Uterus (tissue), 4 donors: ENCODE measurements around the gene ENKD1. TPM values are rescaled to one million over a fixed set of nuclear protein-coding genes. Genes with fewer than 3 reads are reported as not detected.

Source experiments
- DNase-seq, 2 donors: peaks; one replicate each; pipeline ENCODE4 v3.0.0-alpha.2; 2019 to 2020
- H3K27ac ChIP-seq, 2 donors: fragments of 200-600 bp; sonication (generic); 1 replicate in 1 of 2; 2 replicates in 1 of 2; pipeline ENCODE4 v1.5.1; 2016 to 2018
- H3K27me3 ChIP-seq, 2 donors: fragments of 200-600 bp; sonication (generic); one replicate each; pipeline ENCODE4 v1.5.1; 2018 to 2019; ENCODE audit warnings: control low read depth in 1 of 2
- H3K36me3 ChIP-seq, 2 donors: fragments of 200-600 bp; sonication (generic); one replicate each; pipeline ENCODE4 v1.5.1; 2019; ENCODE audit warnings: control low read depth in 1 of 2
- H3K4me1 ChIP-seq, 2 donors: fragments of 200-600 bp; sonication (generic); one replicate each; pipeline ENCODE4 v1.5.1; 2018 to 2019; ENCODE audit warnings: control low read depth in 1 of 2
- H3K4me3 ChIP-seq, 2 donors: fragments of 200-600 bp; sonication (generic); 1 replicate in 1 of 2; 2 replicates in 1 of 2; pipeline ENCODE4 v1.5.1; 2018 to 2019; ENCODE audit warnings: mild to moderate bottlenecking in 1 of 2
- H3K9me3 ChIP-seq, 2 donors: fragments of 200-600 bp; sonication (generic); one replicate each; pipeline ENCODE4 v1.5.1; 2019; ENCODE audit warnings: control low read depth in 1 of 2
- CTCF ChIP-seq, 4 experiments: fragments of 200-600 bp in 2 of 4; fragments of 450-650 bp in 2 of 4; sonication (generic) in 2 of 4; IDR thresholded peaks; one replicate each; pipeline ENCODE4 v1.5.1; 2016 to 2019; ENCODE audit warnings: antibody characterized with exemption in 4 of 4, mild to moderate bottlenecking in 2 of 4, moderate library complexity in 1 of 4
- POLR2A ChIP-seq, 2 donors: fragments of 450-650 bp; IDR thresholded peaks; one replicate each; pipeline ENCODE4 v1.6.1; 2016; ENCODE audit warnings: antibody characterized with exemption in 2 of 2, mild to moderate bottlenecking in 1 of 2, moderate library complexity in 1 of 2
- intact Hi-C: fragments of 100-400 bp; cut with DNase I; formaldehyde crosslinking; loops from one replicate; pipeline ENCODE4 v1.15.1; 2023; ENCODE audit warnings: low total_unique reads
- total RNA-seq, 4 donors: library from RNA; depleted of rRNA in 3 of 4; stranded (reverse); fragments of >200 nt in 3 of 4; gene quantifications; one replicate each; pipeline versions ENCODE4 v1.1.0 to v1.2.4, GENCODE V29; 2014 to 2023
- donor health status: DM: yes; HTN: yes; CAD: no.

ENKD1 gene
- total RNA-seq, 4 donors from 2014 or later = 4.1 to 22.4 (median 13.7) TPM

- no peaks in the 10 kb centered on the region for H3K36me3 ChIP-seq
- no peaks in the 10 kb centered on the region for H3K9me3 ChIP-seq
- no peak for TF ChIP-seq POLR2A (IDR thresholded peaks at IDR 0.05)
- TF ChIP-seq CTCF (IDR thresholded peaks at IDR 0.05) = no peak
- intact Hi-C loops = no loop called here
- H3K27me3 ChIP-seq = no peaks in the 10 kb centered on the region
- H3K27ac ChIP-seq = peak overlapping the region in 1 of 2 donors; percentile 30
- H3K4me1 ChIP-seq = no peaks in the 10 kb centered on the region
- no peak overlapping the region for H3K4me3 ChIP-seq
- DNase-seq = no peak
Measured at GRCh38 chr16:67678354-67679023, 11.9 kb upstream of the ENKD1 start.

- Histone ChIP-seq H3K4me3 (no peak overlapping the region), H3K9me3 (no peaks in the 10 kb centered on the region), H3K27me3 (no peaks in the 10 kb centered on the region), H3K4me1 (no peaks in the 10 kb centered on the region), H3K27ac (no peak overlapping the region), H3K36me3 (no peaks in the 10 kb centered on the region)
- TF ChIP-seq POLR2A (IDR thresholded peaks at IDR 0.05) (no peak), CTCF (IDR thresholded peaks at IDR 0.05) (no peak)
- DNase-seq = no peak
- intact Hi-C loops = no loop called here
Measured at GRCh38 chr16:67677712-67678111, 11.2 kb upstream of the ENKD1 start.

- H3K4me3 ChIP-seq = no peak overlapping the region
- H3K27me3 ChIP-seq = no peaks in the 10 kb centered on the region
- intact Hi-C loops = no loop called here
- H3K4me1 ChIP-seq = no peaks in the 10 kb centered on the region
- no peak overlapping the region for H3K27ac ChIP-seq
- no peaks in the 10 kb centered on the region for H3K36me3 ChIP-seq
- TF ChIP-seq CTCF (IDR thresholded peaks at IDR 0.05) (no peak), POLR2A (IDR thresholded peaks at IDR 0.05) (no peak)
- DNase-seq = no peak
- H3K9me3 ChIP-seq = no peaks in the 10 kb centered on the region
Measured at GRCh38 chr16:67676939-67677338, 10.4 kb upstream of the ENKD1 start.

GRCh38 chr16:67676516-67676915 lies 10.0 kb upstream of the ENKD1 start:
- no peak overlapping the region for H3K27ac ChIP-seq
- DNase-seq = no peak
- TF ChIP-seq POLR2A (IDR thresholded peaks at IDR 0.05) = no peak
- H3K36me3 ChIP-seq = no peaks in the 10 kb centered on the region
- no peaks in the 10 kb centered on the region for H3K27me3 ChIP-seq
- H3K9me3 ChIP-seq = no peaks in the 10 kb centered on the region
- H3K4me3 ChIP-seq = no peak overlapping the region
- intact Hi-C loops = no loop called here
- no peaks in the 10 kb centered on the region for H3K4me1 ChIP-seq

DNA sequence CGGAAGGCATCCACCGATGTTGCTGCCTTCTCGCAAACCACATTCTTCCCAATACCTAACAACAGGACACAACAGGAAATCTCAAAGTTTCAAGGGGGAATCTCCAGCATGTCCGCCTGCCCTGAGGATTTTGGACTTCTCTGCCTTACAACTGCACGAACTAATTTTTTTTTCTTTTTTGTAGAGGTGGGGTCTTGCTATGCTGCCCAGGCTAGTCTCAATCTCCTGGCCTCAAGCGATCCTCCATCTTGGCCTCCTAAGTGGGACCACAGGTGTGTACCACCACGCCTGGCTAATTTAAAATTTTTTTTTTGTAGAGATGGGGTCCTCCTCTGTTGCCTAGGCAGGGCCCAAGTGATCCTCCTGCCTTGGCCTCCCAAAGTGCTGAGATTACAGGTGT lies 9.4 kb upstream of the ENKD1 start:
- H3K4me1 ChIP-seq = no peaks in the 10 kb centered on the region
- intact Hi-C loops = no loop called here
- H3K9me3 ChIP-seq = no peaks in the 10 kb centered on the region
- TF ChIP-seq CTCF (IDR thresholded peaks at IDR 0.05) (no peak), POLR2A (IDR thresholded peaks at IDR 0.05) (no peak)
- DNase-seq = no peak
- H3K36me3 ChIP-seq = no peaks in the 10 kb centered on the region
- H3K27ac ChIP-seq = no peak overlapping the region
- no peak overlapping the region for H3K4me3 ChIP-seq
- no peaks in the 10 kb centered on the region for H3K27me3 ChIP-seq

DNA sequence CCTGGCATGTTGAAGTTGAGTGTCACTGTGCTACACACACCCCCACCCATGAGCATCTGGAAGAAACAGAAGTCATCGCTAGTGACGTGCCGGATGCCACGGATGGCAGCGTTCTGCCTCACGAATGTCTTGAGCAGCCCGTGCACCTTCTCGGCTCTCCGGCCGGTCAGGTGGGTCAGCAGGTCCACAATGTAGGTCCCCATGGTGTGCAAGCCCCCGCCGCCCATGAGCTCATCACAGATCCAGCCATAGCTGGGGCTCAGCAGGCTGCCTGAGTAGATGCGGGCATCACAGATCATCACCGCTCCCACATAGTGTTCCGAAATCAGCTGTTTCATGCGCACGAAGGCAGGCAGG lies 9.0 kb upstream of the ENKD1 start:
- no peaks in the 10 kb centered on the region for H3K36me3 ChIP-seq
- no peak for DNase-seq
- TF ChIP-seq CTCF (IDR thresholded peaks at IDR 0.05) (no peak), POLR2A (IDR thresholded peaks at IDR 0.05) (no peak)
- no peaks in the 10 kb centered on the region for H3K27me3 ChIP-seq
- H3K4me1 ChIP-seq = no peaks in the 10 kb centered on the region
- intact Hi-C loops = no loop called here
- no peak overlapping the region for H3K27ac ChIP-seq
- H3K9me3 ChIP-seq = no peaks in the 10 kb centered on the region
- no peak overlapping the region for H3K4me3 ChIP-seq
